ENCODE results near the gene TM9SF1. TPM values are rescaled to one million over a fixed set of nuclear protein-coding genes. Genes with fewer than 3 reads are reported as not detected.

The TM9SF1 gene
- total RNA-seq, 4 donors from 2014 or later, result 27.0 to 44.6 (median 43.8) TPM

GRCh38 chr14:24240110-24240918, 45.1 kb upstream of the TM9SF1 start:
- H3K36me3 ChIP-seq, result peaks cover 51 to 62% (median 59%) of the 10 kb centered on the region in 4 donors
- intact Hi-C loops (cut with DNase I), result loop anchor here (5.0 kb wide), 1 partner anchor 202 kb away; the partner anchor contains the start of gene SDR39U1

GRCh38 chr14:24238527-24239037, 43.3 kb upstream of the TM9SF1 start:
- 75% methylated on average over 5 of the region's 5 CpGs for WGBS
- peaks cover 53 to 79% (median 62%) of the 10 kb centered on the region in 4 donors for H3K4me1 ChIP-seq
- intact Hi-C loops (cut with DNase I), result no loop called here
- H3K9me3 ChIP-seq, result no peaks in the 10 kb centered on the region
- peaks cover 51 to 76% (median 62%) of the 10 kb centered on the region in 4 donors for H3K36me3 ChIP-seq
- H3K4me3 ChIP-seq, result no peak overlapping the region
- peak overlapping the region in 1 of 4 donors; percentile 99 for H3K27ac ChIP-seq (replicated peaks in 1 of 4)
- no peak for DNase-seq (ENCODE audit: extremely low spot score)
- TF ChIP-seq POLR2A (IDR thresholded peaks at IDR 0.05; ENCODE audit: low read depth) (no peak), CTCF (IDR thresholded peaks at IDR 0.05) (no peak), EP300 (IDR thresholded peaks at IDR 0.05) (no peak), POLR2AphosphoS5 (IDR thresholded peaks at IDR 0.05) (no peak)
- H3K27me3 ChIP-seq, result no peaks in the 10 kb centered on the region

More at GRCh38 chr14:24240110-24240918, 45.1 kb upstream of the TM9SF1 start:
- H3K4me3 ChIP-seq, result no peak overlapping the region
- TF ChIP-seq POLR2AphosphoS5 (IDR thresholded peaks at IDR 0.05) (no peak), EP300 (IDR thresholded peaks at IDR 0.05) (no peak), CTCF (IDR thresholded peaks at IDR 0.05) (no peak), POLR2A (IDR thresholded peaks at IDR 0.05; ENCODE audit: low read depth) (no peak)
- no peaks in the 10 kb centered on the region for H3K27me3 ChIP-seq
- no peaks in the 10 kb centered on the region for H3K9me3 ChIP-seq
- DNase-seq (ENCODE audit: extremely low spot score), result no peak
- WGBS, result 92% methylated on average over 7 of the region's 9 CpGs
- H3K27ac ChIP-seq (replicated peaks in 1 of 4), result peak overlapping the region; percentile 94 to 99 (median 97)
- H3K4me1 ChIP-seq, result peaks cover 44 to 67% (median 54%) of the 10 kb centered on the region in 4 donors

- no peak for TF ChIP-seq CTCF (IDR thresholded peaks at IDR 0.05)
- no peak for TF ChIP-seq POLR2A (IDR thresholded peaks at IDR 0.05; ENCODE audit: low read depth)
- no peak for TF ChIP-seq EP300 (IDR thresholded peaks at IDR 0.05)
- no peak for TF ChIP-seq POLR2AphosphoS5 (IDR thresholded peaks at IDR 0.05)
- no peaks in the 10 kb centered on the region for H3K27me3 ChIP-seq
- H3K36me3 ChIP-seq, result peaks cover 51 to 76% (median 62%) of the 10 kb centered on the region in 4 donors
- no peak overlapping the region for H3K27ac ChIP-seq (replicated peaks in 1 of 4)
- H3K4me3 ChIP-seq, result no peak overlapping the region
- no peak for DNase-seq (ENCODE audit: extremely low spot score)
- H3K9me3 ChIP-seq, result no peaks in the 10 kb centered on the region
- peaks cover 53 to 79% (median 63%) of the 10 kb centered on the region in 4 donors for H3K4me1 ChIP-seq
- intact Hi-C loops (cut with DNase I), result no loop called here
- 86% methylated on average over 5 of the region's 5 CpGs for WGBS
Observed at GRCh38 chr14:24238123-24238522, 42.9 kb upstream of the TM9SF1 start.

GRCh38 chr14:24237463-24237955, 42.3 kb upstream of the TM9SF1 start:
- DNase-seq (ENCODE audit: extremely low spot score), result no peak
- H3K27ac ChIP-seq (replicated peaks in 1 of 4), result peak overlapping the region in 1 of 4 donors; percentile 48
- H3K4me1 ChIP-seq, result peaks cover 55 to 79% (median 63%) of the 10 kb centered on the region in 4 donors
- H3K36me3 ChIP-seq, result peaks cover 51 to 76% (median 62%) of the 10 kb centered on the region in 4 donors
- WGBS, result 91% methylated on average over 2 of the region's 2 CpGs
- TF ChIP-seq EP300 (IDR thresholded peaks at IDR 0.05), result no peak
- no peak for TF ChIP-seq CTCF (IDR thresholded peaks at IDR 0.05)
- TF ChIP-seq POLR2A (IDR thresholded peaks at IDR 0.05; ENCODE audit: low read depth), result no peak
- no peak for TF ChIP-seq POLR2AphosphoS5 (IDR thresholded peaks at IDR 0.05)
- no peak overlapping the region for H3K4me3 ChIP-seq
- H3K9me3 ChIP-seq, result no peaks in the 10 kb centered on the region
- H3K27me3 ChIP-seq, result no peaks in the 10 kb centered on the region
- intact Hi-C loops (cut with DNase I), result no loop called here

All from esophagus muscularis mucosa (tissue), 4 donors.